ENCODE data around the gene NDUFA11.

DNA sequence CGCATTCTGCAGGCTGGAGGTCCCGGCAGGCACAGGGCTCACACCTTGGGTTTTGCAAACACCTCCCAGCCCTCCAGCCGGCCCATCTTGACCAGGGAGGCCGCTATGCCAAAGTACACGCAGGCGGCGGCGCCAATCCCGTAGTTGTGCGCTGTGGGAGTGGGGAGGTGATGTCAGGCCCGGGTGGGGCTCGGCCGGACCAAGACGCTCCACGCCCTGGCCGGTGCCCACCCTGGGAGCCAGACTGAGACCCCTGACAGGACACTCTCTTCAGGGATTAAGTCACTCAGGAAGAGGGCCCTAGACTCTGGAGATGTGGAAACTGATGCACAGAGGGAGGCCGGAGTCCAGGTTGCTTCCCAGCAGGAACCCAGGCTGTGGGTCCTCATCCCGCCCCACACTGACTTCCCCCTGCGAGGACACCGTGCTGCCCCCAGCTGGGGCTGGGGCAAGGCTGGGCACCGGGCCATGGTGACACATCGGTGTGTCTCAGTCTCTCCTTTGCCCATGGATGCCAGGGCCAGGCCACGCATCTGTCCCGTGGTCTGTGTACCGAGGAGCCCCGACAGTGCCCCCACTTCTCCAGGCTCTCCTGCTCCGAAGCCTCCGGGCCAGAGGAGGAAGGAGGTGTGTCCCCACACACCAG, 8.8 kb downstream of the NDUFA11 start:
- TF ChIP-seq, protein P1, sequence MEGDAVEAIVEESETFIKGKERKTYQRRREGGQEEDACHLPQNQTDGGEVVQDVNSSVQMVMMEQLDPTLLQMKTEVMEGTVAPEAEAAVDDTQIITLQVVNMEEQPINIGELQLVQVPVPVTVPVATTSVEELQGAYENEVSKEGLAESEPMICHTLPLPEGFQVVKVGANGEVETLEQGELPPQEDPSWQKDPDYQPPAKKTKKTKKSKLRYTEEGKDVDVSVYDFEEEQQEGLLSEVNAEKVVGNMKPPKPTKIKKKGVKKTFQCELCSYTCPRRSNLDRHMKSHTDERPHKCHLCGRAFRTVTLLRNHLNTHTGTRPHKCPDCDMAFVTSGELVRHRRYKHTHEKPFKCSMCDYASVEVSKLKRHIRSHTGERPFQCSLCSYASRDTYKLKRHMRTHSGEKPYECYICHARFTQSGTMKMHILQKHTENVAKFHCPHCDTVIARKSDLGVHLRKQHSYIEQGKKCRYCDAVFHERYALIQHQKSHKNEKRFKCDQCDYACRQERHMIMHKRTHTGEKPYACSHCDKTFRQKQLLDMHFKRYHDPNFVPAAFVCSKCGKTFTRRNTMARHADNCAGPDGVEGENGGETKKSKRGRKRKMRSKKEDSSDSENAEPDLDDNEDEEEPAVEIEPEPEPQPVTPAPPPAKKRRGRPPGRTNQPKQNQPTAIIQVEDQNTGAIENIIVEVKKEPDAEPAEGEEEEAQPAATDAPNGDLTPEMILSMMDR (IDR thresholded peaks at IDR 0.05) = no peak
- TF ChIP-seq POLR2AphosphoS5 (IDR thresholded peaks at IDR 0.05) = no peak

Measured in breast epithelium (tissue), 3 donors.